CD4-positive, alpha-beta T cell treated with Interferon alpha-2 for 1 hour (primary cell): ENCODE results near the gene RAB1B.
"Not testable (repeated sequence)": the region's sequence is repeated elsewhere in the genome, so short reads cannot be mapped to it uniquely, and the experiment has no call there.

Experiments
- DNase-seq, 2 donors: peaks; one replicate each; pipeline ENCODE4 v3.0.0-alpha.2; 2020 to 2022

Gene RAB1B

DNA sequence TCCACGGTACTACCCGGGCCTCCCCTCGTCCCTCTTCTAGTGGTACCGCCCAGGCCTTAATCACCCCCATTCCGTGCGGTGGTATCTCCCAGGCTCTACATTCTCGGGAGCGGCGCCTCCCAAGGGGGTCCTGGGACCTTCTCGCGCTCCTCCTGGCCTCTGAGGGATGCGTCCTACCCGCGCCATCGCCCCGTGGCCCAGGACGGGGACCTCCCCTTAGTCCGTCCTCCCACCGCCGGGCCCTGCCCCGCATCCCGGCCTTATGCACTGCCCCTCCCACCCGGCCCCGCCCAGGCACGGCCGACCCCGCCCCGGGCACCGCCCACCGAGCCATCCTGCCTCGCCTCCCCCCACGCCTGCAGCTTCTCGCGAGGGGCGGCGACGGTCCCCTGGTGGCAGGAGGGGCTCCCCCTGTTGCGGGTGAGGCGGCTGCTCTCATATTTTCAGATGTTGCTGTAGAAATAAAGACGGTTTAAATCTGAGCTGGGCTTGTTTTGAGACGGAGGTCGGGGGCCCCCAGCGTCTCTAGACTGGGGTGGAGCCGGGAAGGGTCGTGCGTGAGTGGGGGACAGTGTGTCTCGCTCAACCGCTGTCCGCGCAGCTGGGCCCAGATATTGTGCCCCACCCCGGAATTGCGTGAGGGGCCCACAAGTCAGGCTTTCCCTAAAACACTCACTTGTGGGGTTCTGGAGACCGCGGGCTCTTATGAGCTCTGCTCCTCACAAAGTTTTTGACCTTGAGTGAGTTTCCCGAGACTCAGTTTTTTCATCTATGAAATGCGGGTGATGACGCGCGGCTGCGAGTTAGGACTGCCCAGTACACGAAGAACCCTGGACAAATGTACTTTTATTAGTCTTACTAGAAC lies 828 bp upstream of the RAB1B start:
- peak; percentile 86 to 91 for DNase-seq

DNA sequence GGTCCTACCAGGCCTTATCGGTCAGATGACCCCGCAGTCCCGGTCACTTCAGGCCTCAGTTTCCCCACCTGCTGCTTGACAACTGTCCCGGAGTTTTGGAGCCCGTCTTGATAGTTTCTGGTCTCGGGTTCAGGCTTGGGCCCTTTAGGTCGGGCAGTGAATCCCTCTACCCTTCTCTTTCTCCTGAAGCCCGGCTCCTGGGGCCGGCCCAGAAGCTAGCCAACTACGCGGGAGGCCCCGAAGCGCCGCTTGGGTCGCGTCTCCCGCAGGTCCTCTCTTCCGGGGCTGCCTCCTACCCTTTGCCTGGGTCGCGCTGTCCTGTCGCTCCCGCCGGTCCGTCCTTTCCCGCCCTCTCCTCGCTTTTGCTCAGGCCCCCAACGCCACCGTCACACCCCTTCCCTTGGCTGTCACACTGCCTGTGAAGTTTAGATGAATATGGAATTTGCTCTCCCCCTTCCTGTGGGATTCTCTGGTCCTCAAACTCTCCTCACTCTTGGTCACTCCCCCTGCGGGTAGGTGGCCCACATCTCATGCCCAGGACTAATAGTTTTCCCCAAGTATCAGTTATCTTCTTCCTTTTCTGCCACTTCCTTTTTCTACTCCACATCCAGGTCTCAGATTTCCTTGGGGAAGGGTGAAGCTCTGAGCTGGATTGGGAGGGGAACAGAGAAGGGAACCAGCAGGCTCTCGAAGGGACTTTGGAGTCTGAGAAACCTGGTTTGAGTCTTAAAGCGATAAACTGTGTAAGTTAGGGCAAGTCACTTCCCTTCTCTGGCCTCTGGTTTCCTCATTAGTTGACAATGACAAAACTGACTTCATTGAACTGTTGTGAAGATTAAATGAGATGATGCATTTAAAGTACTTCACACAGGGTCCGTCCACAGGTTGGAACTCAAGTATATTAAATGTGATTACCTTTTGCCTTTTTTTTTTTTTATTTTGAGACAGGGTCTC lies 790 bp downstream of the RAB1B start:
- DNase-seq = no peak

DNA sequence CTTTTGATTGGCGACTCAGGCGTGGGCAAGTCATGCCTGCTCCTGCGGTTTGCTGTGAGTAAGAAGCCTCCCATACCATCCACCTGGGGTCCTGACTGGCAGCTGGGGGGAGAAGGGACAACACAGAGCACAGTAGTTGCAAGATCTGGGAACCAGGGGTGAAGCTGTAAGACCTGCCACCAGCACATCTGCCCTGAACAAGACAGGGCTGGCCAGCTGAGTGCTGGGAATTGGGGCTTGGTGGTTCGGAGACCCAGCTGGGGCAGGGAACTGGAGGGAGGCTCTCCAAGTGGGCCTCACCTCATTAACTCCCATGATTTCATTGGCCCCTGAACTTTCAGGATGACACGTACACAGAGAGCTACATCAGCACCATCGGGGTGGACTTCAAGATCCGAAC lies 3.4 kb downstream of the RAB1B start:
- no peak for DNase-seq

DNA sequence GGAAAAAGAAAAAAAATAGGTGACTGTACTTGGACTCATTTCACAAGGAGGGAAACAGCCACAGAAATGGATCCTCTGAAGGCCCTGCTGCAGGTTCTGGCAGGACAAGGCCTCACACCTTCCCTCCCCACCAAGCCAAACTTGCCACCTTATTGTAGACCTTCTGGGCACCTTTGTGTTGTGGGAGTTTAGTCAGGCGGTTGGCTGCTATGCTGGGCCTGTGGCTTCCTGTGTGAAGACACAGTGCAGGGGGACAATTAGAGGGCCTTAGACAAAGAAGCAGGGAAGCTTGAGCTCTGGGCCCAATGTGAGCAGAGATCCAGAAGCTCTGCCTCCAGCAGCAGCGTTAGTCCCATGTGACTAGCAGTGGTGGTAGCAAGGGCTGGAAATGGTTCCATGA lies 4.2 kb downstream of the RAB1B start:
- peak; percentile 22 to 58 for DNase-seq

DNA sequence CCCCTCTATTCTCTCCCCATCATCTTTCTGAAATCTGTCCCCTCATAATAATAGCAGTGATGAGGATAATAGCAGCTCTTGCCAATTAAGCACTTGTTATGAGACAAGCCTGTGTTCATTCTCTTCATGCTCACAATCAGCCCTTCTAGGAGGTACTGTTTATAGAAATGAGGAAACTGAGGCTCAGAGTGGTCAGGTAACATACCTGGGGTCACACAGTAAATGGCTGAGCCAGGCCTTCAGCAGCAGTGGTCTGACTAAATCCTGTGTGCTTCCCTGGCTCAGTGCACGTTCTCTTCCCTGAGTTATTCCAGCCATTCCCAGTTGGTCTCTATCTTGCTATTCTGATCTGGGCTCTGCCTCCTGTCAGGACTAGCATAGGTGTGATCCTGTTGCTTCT lies 5.8 kb downstream of the RAB1B start:
- DNase-seq = no peak

DNA sequence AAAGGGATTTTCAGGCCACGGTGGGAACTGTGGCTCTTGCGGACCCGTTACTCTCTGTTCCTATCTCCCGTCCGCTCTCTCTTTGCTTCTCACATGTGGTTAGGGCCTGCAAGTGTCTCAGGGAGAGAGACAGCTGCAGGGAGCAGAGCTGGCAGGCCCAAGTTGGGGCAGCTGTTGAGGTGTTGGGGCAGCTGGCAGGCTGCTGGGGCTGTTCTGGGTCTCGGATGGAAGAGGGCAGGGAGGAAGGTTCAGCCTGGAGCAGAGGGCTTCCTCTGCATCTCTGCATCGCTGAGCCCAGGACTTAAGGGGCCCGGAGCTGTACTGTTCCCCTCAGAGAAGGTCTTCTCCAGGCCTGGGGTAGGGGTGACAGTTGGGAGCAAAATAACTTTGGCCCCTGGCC lies 7.0 kb downstream of the RAB1B start:
- DNase-seq = no peak

DNA sequence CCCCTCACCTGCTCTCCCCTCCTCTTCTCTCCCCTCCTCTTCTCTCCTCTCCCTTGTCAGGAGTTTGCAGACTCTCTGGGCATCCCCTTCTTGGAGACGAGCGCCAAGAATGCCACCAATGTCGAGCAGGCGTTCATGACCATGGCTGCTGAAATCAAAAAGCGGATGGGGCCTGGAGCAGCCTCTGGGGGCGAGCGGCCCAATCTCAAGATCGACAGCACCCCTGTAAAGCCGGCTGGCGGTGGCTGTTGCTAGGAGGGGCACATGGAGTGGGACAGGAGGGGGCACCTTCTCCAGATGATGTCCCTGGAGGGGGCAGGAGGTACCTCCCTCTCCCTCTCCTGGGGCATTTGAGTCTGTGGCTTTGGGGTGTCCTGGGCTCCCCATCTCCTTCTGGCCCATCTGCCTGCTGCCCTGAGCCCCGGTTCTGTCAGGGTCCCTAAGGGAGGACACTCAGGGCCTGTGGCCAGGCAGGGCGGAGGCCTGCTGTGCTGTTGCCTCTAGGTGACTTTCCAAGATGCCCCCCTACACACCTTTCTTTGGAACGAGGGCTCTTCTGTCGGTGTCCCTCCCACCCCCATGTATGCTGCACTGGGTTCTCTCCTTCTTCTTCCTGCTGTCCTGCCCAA lies 7.7 kb downstream of the RAB1B start:
- DNase-seq = no peak

DNA sequence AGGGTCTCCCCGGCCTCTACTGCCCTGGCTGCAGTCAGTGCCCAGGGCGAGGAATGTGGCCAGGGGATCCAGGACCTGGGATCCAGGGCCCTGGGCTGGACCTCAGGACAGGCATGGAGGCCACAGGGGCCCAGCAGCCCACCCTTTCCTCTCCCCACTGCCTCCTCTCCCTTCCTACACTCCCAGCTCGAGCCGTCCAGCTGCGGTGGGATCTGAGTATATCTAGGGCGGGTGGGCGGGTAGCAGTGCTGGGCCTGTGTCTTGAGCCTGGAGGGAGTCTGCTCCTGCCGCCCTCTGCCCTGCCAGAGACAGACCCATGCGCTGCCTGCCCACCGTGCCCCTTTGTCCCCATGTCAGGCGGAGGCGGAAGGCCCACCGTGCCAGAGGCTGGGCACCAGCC lies 8.2 kb downstream of the RAB1B start:
- DNase-seq = not testable (repeated sequence)

DNA sequence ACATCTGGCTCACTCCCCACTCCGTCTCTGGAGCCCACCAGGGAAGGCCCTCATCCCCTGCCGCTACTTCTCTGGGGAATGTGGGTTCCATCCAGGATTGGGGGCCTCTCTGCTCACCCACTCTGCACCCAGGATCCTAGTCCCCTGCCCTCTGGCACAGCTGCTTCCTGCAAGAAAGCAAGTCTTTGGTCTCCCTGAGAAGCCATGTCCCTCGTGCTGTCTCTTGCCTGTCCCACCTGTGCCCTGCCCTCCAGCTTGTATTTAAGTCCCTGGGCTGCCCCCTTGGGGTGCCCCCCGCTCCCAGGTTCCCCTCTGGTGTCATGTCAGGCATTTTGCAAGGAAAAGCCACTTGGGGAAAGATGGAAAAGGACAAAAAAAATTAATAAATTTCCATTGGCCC lies 8.6 kb downstream of the RAB1B start:
- DNase-seq = not testable (repeated sequence)

DNA sequence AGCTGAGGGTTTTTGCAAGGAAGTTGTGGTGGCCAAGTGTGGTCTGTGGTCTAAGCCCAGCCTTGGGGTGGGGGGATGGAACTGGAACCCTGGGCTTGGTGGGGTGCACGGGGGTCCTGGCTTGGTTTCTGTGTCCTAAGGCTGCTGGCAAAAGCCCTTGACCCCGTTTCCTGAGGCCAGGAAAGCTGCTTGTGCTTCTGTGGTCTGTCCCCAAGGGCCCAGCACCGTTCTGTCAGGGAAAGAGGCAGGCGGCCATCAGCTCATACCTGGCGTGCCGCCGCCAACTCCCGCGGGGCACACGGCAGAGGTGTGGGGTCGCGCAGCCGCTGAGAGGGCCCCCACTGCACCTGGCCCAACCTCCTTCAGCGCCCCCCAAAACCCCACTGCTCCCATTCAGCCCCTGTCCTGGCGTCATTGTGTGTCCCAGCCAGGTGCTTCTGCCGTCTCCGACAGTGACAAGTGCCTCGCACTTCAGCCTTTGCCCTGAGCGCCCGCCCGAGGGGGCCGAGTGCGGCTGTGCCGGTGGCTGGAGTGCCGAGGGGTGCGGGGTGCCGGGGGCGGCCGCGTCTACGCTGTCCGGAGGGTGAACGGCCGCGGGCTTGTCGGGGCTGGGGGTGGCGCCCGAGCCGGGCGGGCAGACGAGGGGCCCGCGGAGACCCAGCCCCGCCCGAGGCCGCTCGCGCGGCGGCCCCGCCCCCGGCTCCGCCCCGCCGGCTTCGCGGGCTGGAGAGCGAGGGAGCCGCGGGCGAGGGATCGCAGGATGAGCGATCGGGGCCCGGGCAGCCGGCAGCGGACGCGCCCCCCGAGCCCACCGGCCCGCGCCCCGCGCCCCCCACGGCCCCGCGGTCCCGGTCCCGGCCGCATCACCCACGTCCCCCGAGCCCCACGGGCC lies 9.3 kb downstream of the RAB1B start, which contains the start of gene CNIH2:
TSS of gene CNIH2 (plus strand) at position 705 of the 892 bp plus-strand sequence. CDS start 282 bp downstream, outside the sequence.
- peak; percentile 16 to 60 for DNase-seq

DNA sequence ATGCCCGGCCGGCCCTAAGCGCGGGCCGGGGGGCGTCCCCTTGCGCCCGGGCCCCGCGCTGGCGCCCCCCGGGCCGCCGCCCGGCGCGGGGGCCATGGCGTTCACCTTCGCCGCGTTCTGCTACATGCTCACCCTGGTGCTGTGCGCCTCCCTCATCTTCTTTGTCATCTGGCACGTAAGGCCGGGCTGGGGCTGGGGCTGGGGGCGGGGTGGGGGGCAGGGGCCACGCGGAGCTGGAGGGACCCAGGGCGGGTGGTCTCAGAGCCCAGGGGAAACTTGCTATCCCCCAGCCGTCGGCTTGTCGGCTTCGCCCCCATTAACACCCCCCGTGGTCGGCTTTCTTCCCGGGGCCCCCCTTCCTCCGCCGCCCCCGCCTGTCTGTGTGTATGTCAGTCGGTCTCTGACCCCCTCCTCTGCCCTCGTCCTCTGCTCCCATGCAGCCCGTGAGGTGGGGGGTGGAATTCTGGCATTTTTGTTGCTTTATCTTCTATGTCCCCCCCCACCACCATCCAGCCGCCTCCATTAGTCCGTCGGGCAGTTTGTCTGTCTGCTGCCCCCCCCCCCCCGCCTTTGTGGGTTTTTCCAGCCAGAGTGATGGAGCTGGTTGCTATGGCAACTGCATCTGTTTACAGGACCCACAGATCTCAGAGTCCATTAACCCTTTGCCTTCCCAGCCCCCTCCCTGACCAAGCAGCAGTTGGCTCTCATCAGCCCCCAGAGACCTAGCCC lies 10.1 kb downstream of the RAB1B start:
- DNase-seq = peak; percentile 39 to 65

DNA sequence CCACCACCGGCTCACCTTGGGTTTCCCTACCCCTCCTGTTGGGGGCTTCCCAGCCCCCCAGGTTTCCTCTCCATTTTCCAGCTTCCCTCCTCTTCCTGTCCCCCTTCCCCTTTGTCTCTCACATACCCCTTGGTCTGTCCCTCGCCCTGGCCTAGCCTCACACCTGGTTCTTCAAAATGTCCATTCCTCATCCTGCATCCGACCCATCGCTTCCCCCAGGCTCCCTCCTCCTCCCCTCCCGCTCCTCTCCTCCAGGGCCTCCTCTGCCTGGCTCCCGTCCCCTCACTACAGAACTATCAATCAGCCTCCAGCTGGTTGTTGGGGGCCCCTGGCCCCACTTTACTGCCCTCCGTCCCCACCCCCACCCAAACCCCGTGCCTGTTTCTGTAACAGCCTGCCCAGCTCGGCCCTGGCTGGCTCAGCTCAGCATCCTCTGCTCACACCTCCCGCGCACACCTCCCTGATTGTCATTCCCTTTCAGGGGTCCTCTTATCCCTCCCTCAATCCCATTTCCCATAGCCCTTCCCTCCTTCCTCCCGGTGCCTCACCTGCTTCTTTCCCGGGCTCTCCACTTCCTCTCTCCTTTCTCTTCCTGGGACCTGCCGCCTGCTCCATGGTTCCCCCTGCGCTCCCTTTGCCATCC lies 10.8 kb downstream of the RAB1B start:
- DNase-seq = no peak

DNA sequence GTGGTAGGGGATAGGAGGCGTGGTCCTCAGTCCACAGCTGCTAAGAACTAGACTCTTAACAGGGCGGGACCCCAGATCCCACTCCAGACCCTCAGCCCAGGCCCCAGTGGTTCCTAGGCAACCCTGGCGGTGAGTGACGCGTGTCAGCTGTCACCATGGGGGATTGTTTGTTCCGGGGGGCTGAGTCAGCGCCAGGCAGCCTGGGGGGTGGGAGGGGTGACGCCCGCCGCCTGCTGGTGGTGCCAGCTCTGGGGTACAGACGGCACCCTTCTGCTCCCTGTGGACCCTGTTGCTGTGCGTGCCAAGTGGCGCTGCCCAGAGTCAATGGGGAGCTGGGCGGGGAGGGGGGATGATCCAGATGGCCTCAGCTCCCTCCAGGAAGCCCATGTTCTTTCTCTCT lies 12.0 kb downstream of the RAB1B start:
- no peak for DNase-seq

DNA sequence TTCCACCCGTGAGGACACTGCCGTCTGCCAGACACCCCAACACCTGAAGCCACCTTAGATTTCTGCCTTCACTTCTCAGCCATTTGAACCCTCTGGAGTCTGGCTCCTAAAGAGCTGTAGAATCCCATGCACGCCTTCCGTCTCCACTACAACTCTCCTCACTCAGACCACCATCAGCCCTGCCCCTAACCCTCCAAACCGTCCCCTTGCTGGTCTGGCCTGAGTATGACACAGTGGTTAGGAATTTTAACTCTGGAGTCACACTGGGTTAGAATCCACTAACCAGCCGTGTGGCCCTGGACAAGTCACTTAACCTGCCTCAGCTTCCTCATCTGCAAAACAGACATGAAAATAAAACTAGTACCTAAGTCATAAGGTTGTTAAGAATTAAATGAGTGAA lies 12.6 kb downstream of the RAB1B start:
- DNase-seq = no peak

DNA sequence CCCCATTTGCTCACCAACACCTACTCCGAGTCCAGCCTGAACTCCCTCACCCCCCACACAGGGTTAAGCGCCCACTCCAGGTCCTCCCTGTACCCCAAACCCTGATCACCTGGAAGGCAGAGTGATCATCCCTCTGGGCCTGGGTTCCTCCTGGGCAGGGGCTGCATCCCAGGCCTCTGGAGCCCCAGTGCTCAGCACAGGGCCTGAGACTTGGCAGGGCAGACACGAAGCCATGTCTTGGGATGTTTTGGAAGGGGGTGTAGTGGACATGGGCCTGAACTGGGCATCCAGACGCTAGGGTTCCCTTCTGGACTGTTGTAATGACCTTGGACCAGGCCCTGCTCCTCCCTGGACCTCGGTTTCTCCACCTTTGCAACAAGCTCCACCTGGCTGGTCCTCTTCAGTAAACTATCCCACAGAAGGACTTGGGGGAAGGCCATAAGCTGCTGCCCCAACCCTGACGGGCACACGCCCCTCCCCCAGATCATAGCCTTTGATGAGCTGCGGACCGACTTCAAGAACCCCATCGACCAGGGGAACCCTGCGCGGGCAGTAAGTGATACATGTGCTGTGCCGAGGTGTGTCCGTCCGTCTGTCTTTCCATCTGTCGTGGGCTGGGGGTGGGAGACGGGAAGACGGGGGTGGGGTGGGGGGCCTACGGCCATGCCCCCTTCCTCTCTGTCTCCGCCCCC lies 13.5 kb downstream of the RAB1B start:
- DNase-seq = no peak

DNA sequence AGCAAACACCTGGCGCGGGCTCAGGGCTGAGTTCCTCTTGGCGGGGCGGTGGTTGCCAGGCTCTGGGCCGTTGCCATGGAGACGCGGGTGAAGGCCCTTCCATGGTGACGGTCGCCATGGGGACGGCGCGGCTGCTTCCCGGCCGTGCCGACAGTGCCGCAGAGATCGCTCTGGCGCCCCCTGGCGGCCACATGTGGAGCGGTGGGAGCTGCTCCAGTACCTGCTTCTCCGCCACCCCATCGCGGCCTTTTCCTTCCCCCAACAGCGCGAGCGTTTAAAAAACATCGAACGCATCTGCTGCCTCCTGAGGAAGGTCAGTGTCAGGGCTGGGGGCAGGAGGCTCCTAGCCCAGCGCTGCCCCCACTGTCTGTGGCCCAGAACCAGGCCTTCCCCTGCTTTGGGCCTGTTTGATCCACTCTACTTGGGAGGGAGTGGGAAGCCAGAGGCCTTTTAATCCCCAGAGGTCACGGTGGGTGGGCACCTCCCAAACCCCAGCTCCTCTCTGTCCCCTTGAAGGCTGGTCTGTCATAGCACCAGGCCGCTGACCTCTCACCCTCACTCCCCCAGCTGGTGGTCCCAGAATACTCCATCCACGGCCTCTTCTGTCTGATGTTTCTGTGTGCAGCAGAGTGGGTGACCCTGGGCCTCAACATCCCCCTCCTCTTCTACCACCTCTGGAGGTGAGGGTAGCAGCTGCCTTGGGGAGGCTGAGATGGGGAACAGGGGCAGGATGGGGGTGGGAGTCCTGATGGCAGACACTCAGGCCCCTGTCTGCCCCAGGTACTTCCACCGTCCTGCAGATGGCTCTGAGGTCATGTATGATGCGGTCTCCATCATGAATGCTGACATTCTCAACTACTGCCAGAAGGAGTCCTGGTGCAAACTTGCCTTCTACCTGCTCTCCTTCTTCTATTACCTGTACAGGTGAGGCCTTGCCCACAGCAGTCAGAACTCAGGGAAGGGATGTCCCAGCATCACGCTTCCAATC lies 14.3 kb downstream of the RAB1B start:
- peak; percentile 99 to 100 for DNase-seq

DNA sequence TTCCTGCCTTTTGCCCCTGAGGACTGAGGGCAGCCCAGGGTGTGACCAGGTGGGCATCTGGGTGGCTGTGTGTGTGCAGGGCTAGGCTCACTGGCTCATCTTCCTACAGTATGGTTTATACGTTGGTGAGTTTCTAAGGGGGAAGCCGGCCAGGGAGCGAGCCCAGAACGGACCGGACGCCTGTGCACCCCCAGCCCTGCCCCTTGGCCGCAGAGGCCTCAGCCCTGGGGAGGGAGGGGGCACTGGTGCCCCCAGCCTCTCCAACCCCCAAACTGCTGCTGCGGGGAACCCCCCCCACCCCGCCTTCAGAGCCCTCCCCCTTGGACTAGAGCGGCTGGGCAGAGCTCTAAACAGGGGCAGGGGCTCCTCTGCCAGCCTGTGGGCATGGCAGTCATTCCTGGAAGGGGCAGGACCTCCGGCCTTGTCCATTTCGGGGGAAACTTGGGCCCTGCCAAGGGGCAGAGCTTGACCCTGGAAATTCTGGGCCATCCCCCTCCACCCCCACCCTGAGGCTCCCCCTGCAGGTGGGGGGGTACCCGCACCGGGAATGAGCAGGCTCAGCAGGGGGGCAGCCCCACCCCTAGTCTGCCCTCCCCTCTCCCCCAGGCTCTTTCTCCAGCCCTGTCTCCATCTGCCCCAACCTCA lies 15.1 kb downstream of the RAB1B start:
- DNase-seq = no peak

DNA sequence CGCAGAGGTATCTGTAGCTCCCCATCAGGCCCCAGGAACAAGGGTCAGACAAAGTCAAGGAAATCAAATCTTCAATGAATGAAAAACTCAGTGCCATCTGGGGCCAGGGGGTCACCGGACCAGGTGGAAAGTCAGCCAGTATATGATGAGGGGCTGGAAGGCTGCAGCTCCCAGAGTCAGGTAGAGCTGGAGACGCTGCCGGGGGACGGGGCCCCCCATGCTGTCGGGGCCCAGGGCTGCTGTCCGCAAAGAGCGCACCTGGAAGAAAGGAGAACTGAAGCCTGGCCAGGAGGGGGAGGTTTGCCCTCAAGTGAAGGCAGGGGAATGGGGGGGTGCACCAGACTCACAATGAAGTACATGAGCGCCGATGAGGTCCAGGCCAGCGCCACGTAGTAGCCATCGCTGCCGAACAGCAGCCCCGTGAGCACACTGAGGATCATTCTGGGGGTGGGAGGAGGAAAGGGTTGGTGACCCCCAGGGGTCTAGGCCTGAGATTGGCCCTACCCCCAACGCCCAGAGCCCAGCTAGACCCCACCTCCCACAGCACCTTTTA lies 16.2 kb downstream of the RAB1B start:
- DNase-seq = no peak
